H1 (cell line): ENCODE results near the gene BCL11A. TPM values are rescaled to one million over a fixed set of nuclear protein-coding genes. Genes with fewer than 3 reads are reported as not detected.
A peak's percentile ranks its signal among the peaks of the same experiment; 100 is the strongest.

Experiments
- CTCF ChIA-PET: fragments of 300-600 bp; sonication (Branson Sonifier 250); formaldehyde crosslinking; loops from one replicate; lab custom pipeline; 2021; ENCODE audit not compliant: partially characterized antibody; lab: Charles Lee
- POLR2A ChIA-PET: fragments of 300-600 bp; sonication (Branson Sonifier 250); formaldehyde crosslinking; loops from one replicate; lab custom pipeline; 2021; ENCODE audit warnings: inconsistent platforms; ENCODE audit not compliant: partially characterized antibody; lab: Charles Lee
- DNase-seq, 2 experiments: peaks; one replicate each; pipeline versions ENCODE4 v3.0.0 to v3.0.0-alpha.2; 2010 to 2022; ENCODE audit warnings: low spot score in 2 of 2, low read depth in 1 of 2, mixed read lengths in 1 of 2
- FAIRE-seq: peaks from 2 replicates; lab custom pipeline; 2011; peaks lifted over from hg19 to GRCh38; lab: Jason Lieb, UNC
- H2AFZ ChIP-seq: 2 replicates; pipeline ENCODE4 v1.8.1; 2012; ENCODE audit warnings: low read length, inconsistent platforms
- H2AK5ac ChIP-seq: 2 replicates; pipeline ENCODE4 v1.6.1; 2013; ENCODE audit warnings: low read depth, low read length
- H2BK120ac ChIP-seq: replicated peaks from 2 replicates; pipeline ENCODE3; 2013; ENCODE audit warnings: low read depth, low read length, inconsistent platforms
- H2BK12ac ChIP-seq: 2 replicates; pipeline ENCODE4 v1.6.1; 2013; ENCODE audit warnings: low read depth, low read length
- H2BK15ac ChIP-seq: 2 replicates; pipeline ENCODE4 v1.6.1; 2013; ENCODE audit warnings: low read length
- H2BK20ac ChIP-seq: 2 replicates; pipeline ENCODE4 v1.6.1; 2013; ENCODE audit warnings: low read length
- H2BK5ac ChIP-seq: 2 replicates; pipeline ENCODE4 v1.6.1; 2013; ENCODE audit warnings: low read depth, low read length
- H3K14ac ChIP-seq: 2 replicates; pipeline ENCODE4 v1.6.1; 2013; ENCODE audit warnings: inconsistent platforms; ENCODE audit not compliant: insufficient read length
- H3K18ac ChIP-seq: 2 replicates; pipeline ENCODE4 v1.6.1; 2013; ENCODE audit warnings: low read length; ENCODE audit errors: extremely low read depth
- H3K23ac ChIP-seq: 2 replicates; pipeline ENCODE4 v1.6.1; 2013; ENCODE audit warnings: inconsistent platforms; ENCODE audit not compliant: insufficient read length
- H3K23me2 ChIP-seq: 2 replicates; pipeline ENCODE4 v1.6.1; 2013; ENCODE audit warnings: low read depth, low read length
- H3K27ac ChIP-seq: 2 replicates; pipeline ENCODE4 v1.6.1; 2011; ENCODE audit warnings: low read depth, low read length, inconsistent platforms
- H3K27me3 ChIP-seq, 4 experiments: replicated peaks in 1 of 4; 1 replicate in 1 of 4; 2 replicates in 3 of 4; pipeline versions ENCODE4 v1.6.1 to v1.8.1; 2011 to 2013; ENCODE audit warnings: low read length in 3 of 4, mild to moderate bottlenecking in 3 of 4, inconsistent platforms in 2 of 4, mixed read lengths in 2 of 4, moderate library complexity in 1 of 4; ENCODE audit not compliant: control insufficient read depth in 3 of 4, insufficient read depth in 3 of 4; ENCODE audit errors: extremely low read depth in 1 of 4
- H3K36me3 ChIP-seq, 4 experiments: 2 replicates each; pipeline versions ENCODE4 v1.6.1 to v1.8.1; 2011 to 2013; ENCODE audit warnings: mild to moderate bottlenecking in 4 of 4, low read length in 3 of 4, moderate library complexity in 2 of 4, control low read depth in 1 of 4, inconsistent platforms in 1 of 4; ENCODE audit not compliant: insufficient read depth in 4 of 4, control insufficient read depth in 2 of 4
- H3K4ac ChIP-seq: replicated peaks from 2 replicates; pipeline ENCODE3; 2013; ENCODE audit warnings: low read length, low read depth, mixed read lengths, inconsistent platforms; ENCODE audit not compliant: insufficient read length
- H3K4me1 ChIP-seq, 4 experiments: replicated peaks in 1 of 4; 1 replicate in 1 of 4; 2 replicates in 3 of 4; pipeline versions ENCODE4 v1.6.1 to v1.8.1; 2011 to 2013; ENCODE audit warnings: low read length in 3 of 4, inconsistent platforms in 2 of 4, mixed read lengths in 1 of 4; ENCODE audit not compliant: insufficient read depth in 4 of 4, control insufficient read depth in 3 of 4
- H3K4me2 ChIP-seq, 2 experiments: 2 replicates each; pipeline versions ENCODE4 v1.6.1 to v1.8.1; 2011 to 2013; ENCODE audit warnings: low read depth in 2 of 2, low read length in 2 of 2, control low read depth in 1 of 2, inconsistent platforms in 1 of 2, mild to moderate bottlenecking in 1 of 2; ENCODE audit not compliant: insufficient read depth in 1 of 2
- H3K4me3 ChIP-seq, 4 experiments: fragments of 200-600, 300-600 bp in 1 of 4; sonication (generic), shearing (Covaris generic), sonication (Bioruptor Twin) in 1 of 4; 2 replicates each; pipeline versions ENCODE4 v1.5.1 to v1.8.1; 2011 to 2016; ENCODE audit warnings: low read length in 4 of 4, low read depth in 3 of 4, control low read depth in 2 of 4, inconsistent platforms in 2 of 4, mild to moderate bottlenecking in 2 of 4, mixed read lengths in 1 of 4, moderate library complexity in 1 of 4; ENCODE audit not compliant: insufficient read depth in 2 of 4; ENCODE audit errors: extremely low read depth in 1 of 4
- H3K56ac ChIP-seq: replicated peaks from 2 replicates; pipeline ENCODE3; 2013; ENCODE audit warnings: low read depth, mild to moderate bottlenecking, mixed read lengths, low read length, inconsistent platforms; ENCODE audit not compliant: insufficient read length
- H3K79me1 ChIP-seq: 2 replicates; pipeline ENCODE4 v1.6.1; 2013; ENCODE audit warnings: low read depth, low read length, control low read depth
- H3K79me2 ChIP-seq, 2 experiments: 2 replicates each; pipeline versions ENCODE4 v1.6.1 to v1.8.1; 2012 to 2013; ENCODE audit warnings: low read length in 2 of 2, mild to moderate bottlenecking in 2 of 2, inconsistent platforms in 1 of 2; ENCODE audit not compliant: insufficient read depth in 2 of 2, control insufficient read depth in 1 of 2
- H3K9ac ChIP-seq, 4 experiments: replicated peaks in 1 of 4; 1 replicate in 1 of 4; 2 replicates in 3 of 4; pipeline versions ENCODE4 v1.6.1 to v1.8.1; 2011 to 2013; ENCODE audit warnings: low read depth in 3 of 4, low read length in 3 of 4, control low read depth in 2 of 4, mild to moderate bottlenecking in 2 of 4, moderate library complexity in 2 of 4, inconsistent platforms in 1 of 4; ENCODE audit errors: extremely low read depth in 1 of 4
- H3K9me3 ChIP-seq, 2 experiments: 2 replicates each; pipeline versions ENCODE4 v1.6.1 to v1.8.1; 2012 to 2013; ENCODE audit warnings: mild to moderate bottlenecking in 2 of 2, moderate library complexity in 2 of 2, control low read depth in 1 of 2, inconsistent platforms in 1 of 2, low read depth in 1 of 2, low read length in 1 of 2, mixed read lengths in 1 of 2; ENCODE audit not compliant: insufficient read depth in 2 of 2
- H4K20me1 ChIP-seq, 2 experiments: replicated peaks in 1 of 2; 2 replicates each; pipeline versions ENCODE3 to v1.8.1; 2011 to 2013; ENCODE audit warnings: inconsistent platforms in 2 of 2, low read length in 2 of 2, mild to moderate bottlenecking in 1 of 2; ENCODE audit not compliant: insufficient read depth in 2 of 2, control insufficient read depth in 1 of 2
- H4K5ac ChIP-seq: 2 replicates; pipeline ENCODE4 v1.6.1; 2013; ENCODE audit warnings: low read length, low read depth, mixed read lengths, inconsistent platforms; ENCODE audit not compliant: insufficient read length
- H4K8ac ChIP-seq: 2 replicates; pipeline ENCODE4 v1.8.0; 2013; ENCODE audit warnings: mild to moderate bottlenecking, moderate library complexity, low read length, inconsistent platforms; ENCODE audit not compliant: insufficient read depth; ENCODE audit errors: extremely low read depth
- H4K91ac ChIP-seq: replicated peaks from 2 replicates; pipeline ENCODE3; 2013; ENCODE audit warnings: low read length, mixed read lengths, inconsistent platforms; ENCODE audit not compliant: insufficient read length
- ASH2L ChIP-seq: fragments of 200-600, 300-600 bp; sonication (generic); IDR thresholded peaks from one replicate; pipeline ENCODE4 v1.7.1; 2017; ENCODE audit warnings: low read length
- BRCA1 ChIP-seq: IDR thresholded peaks from 2 replicates; pipeline ENCODE4 v1.6.1; 2012; ENCODE audit warnings: low read depth, low read length, improper control_type of control experiment
- JUN ChIP-seq: IDR thresholded peaks from 2 replicates; pipeline ENCODE4 v1.6.1; 2011; ENCODE audit warnings: low read depth, mild to moderate bottlenecking, improper control_type of control experiment, low read length
- JUND ChIP-seq: IDR thresholded peaks from 2 replicates; pipeline ENCODE4 v1.6.1; 2011; ENCODE audit warnings: mild to moderate bottlenecking, improper control_type of control experiment, low read length
- SUZ12 ChIP-seq: fragments of 200-600 bp; sonication (generic); IDR thresholded peaks from 2 replicates; pipeline ENCODE4 v1.6.1; 2012; ENCODE audit warnings: mild to moderate bottlenecking, inconsistent platforms, low read length, moderate library complexity, mixed read lengths
- YY1 ChIP-seq: IDR thresholded peaks from 2 replicates; pipeline ENCODE4 v1.6.1; 2011; ENCODE audit warnings: low read depth, mild to moderate bottlenecking, low read length
- ZNF274 ChIP-seq: IDR thresholded peaks from 2 replicates; pipeline ENCODE4 v1.7.0; 2012; ENCODE audit warnings: low read length, borderline replicate concordance; ENCODE audit errors: extremely low read depth
- WGBS, 2 experiments: shearing (Covaris generic) in 1 of 2; methylation state at CpG; one replicate each; pipeline versions ENCODE4 v1.1.6 to v1.1.7; 2013 to 2015; ENCODE audit warnings: low lambda C conversion rate in 2 of 2, mixed read lengths in 2 of 2, inconsistent platforms in 1 of 2, low coverage in 1 of 2, missing lambda C conversion rate in 1 of 2; ENCODE audit not compliant: insufficient replicate concordance in 2 of 2, insufficient coverage in 1 of 2, insufficient read length in 1 of 2; ENCODE audit errors: extremely low coverage in 1 of 2, missing lambda C conversion rate in 1 of 2; 5-methylcytosine and 5-hydroxymethylcytosine counted together
- polyA plus RNA-seq, 7 experiments: library from polyadenylated mRNA; depleted of rRNA in 3 of 7; stranded (reverse) in 5 of 7; unstranded in 2 of 7; fragments of >200 nt in 5 of 7; fragments of 200-250 nt in 2 of 7; gene quantifications; 1 replicate in 5 of 7; 2 replicates in 1 of 7; 4 replicates in 1 of 7; pipeline versions ENCODE4 v1.2.1 to v1.2.3, GENCODE V29; 2011 to 2013; ENCODE audit warnings: missing spikeins in 2 of 7, mixed read lengths in 2 of 7
- total RNA-seq: library from RNA; stranded (reverse); fragmentation: NEBNext Ultra II Directional; extraction: Animal tissue kit (Norgen Biotek cat#: 25700); gene quantifications from 2 replicates; pipeline ENCODE4 v1.2.1, GENCODE V29; 2021
- TF ChIP-seq, protein P1 (sequence below): IDR thresholded peaks from 2 replicates; pipeline ENCODE4 v1.6.1; 2012; ENCODE audit warnings: low read length, inconsistent platforms

BCL11A gene
- total and polyA plus RNA-seq, 2 of the 8 experiments (the other 6 are each of a cell fraction or from before 2014, with no cell fraction given) = 11.9 to 59.3 TPM

DNA sequence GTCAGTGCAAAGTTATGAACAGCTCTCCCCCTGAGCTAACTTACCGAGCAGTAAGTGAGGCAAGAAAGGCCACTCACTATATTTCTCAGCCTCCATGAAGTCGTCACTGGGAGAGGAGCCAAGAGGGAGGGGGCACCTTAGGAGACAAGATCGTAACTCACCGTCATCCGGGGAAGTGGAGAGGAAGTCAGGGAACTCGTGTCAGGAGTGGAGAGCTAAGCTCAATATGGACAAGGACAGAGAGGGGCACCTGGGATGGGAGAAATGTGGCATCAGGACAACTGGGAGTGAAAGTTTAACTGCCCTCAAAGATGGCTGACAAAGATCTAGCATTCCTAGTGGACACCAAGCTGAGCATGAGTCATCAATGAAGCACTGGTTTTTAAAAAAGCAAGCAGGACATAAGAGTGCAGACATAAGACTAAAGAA lies 37.1 kb downstream of the BCL11A start:
- Histone ChIP-seq H3K23me2 (peaks cover 4% of the 10 kb centered on the region; the same call in 1 of the 2 replicates), H2BK15ac (0 out of 2 replicates have a peak overlapping the region, but pooled peaks have one; percentile 76), H3K79me2 (peaks cover 8 to 99% of the 10 kb centered on the region in 2 experiments; a peak in 3 of 4 replicates), H3K27me3 (no peaks in the 10 kb centered on the region), H2BK12ac (peak overlapping the region; percentile 85; the same call in 1 of the 2 replicates), H2BK20ac (0 out of 2 replicates have a peak overlapping the region, but pooled peaks have one; percentile 23), H3K23ac (no peak overlapping the region), H3K27ac (no peak overlapping the region), H2BK120ac (no peak overlapping the region), H3K18ac (peak overlapping the region; percentile 1), H4K8ac (no peak overlapping the region), H3K9me3 (no peaks in the 10 kb centered on the region), H4K20me1 (peaks cover 4 to 16% of the 10 kb centered on the region in 2 experiments), H4K91ac (no peak overlapping the region), H3K4me2 (no peak overlapping the region), H2AFZ (no peak overlapping the region), H4K5ac (no peak overlapping the region), H2BK5ac (peak overlapping the region; percentile 50; the same call in 1 of the 2 replicates), H3K56ac (no peak overlapping the region), H3K4me1 (peaks cover 22 to 60% (median 50%) of the 10 kb centered on the region in 4 experiments), H3K14ac (no peak overlapping the region), H3K36me3 (peaks cover 0 to 20% (median 0%) of the 10 kb centered on the region in 4 experiments; a peak in 3 of 8 replicates), H3K4ac (peak overlapping the region; percentile 35), H3K9ac (no peak overlapping the region), H3K79me1 (peaks cover 23% of the 10 kb centered on the region), H3K4me3 (no peak overlapping the region), H2AK5ac (0 out of 2 replicates have a peak overlapping the region, but pooled peaks have one; percentile 1)
- FAIRE-seq (no peak), DNase-seq (peak in 1 of 2 experiments; percentile 34)
- TF ChIP-seq ASH2L = no peak
- TF ChIP-seq, protein P1, sequence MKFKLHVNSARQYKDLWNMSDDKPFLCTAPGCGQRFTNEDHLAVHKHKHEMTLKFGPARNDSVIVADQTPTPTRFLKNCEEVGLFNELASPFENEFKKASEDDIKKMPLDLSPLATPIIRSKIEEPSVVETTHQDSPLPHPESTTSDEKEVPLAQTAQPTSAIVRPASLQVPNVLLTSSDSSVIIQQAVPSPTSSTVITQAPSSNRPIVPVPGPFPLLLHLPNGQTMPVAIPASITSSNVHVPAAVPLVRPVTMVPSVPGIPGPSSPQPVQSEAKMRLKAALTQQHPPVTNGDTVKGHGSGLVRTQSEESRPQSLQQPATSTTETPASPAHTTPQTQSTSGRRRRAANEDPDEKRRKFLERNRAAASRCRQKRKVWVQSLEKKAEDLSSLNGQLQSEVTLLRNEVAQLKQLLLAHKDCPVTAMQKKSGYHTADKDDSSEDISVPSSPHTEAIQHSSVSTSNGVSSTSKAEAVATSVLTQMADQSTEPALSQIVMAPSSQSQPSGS = no peak
- TF ChIP-seq ZNF274 = no peak
- no peak for TF ChIP-seq JUN
- peak; percentile 47; the same call in 1 of the 2 replicates for TF ChIP-seq JUND
- no peak for TF ChIP-seq BRCA1
- TF ChIP-seq YY1 = peak; percentile 53
- no peak for TF ChIP-seq SUZ12
- ChIA-PET POLR2A (interaction anchor here (1.5 to 3.4 kb wide), 2 partner anchors 16 to 33 kb away, joined by 3 to 12 read pairs; no protein-coding TSS in a partner anchor), CTCF (interaction anchor here (1.0 to 2.0 kb wide), 8 partner anchors 8 to 65 kb away, joined by 3 to 6 read pairs (median 4); no protein-coding TSS in a partner anchor)
- WGBS, 2 experiments = 88% methylated on average over 6 of the region's 6 CpGs; no CpG with 5 or more reads in 1 of the 2 experiments
